GM12892 (cell line): ENCODE data around the gene CAMTA1.
A peak's percentile ranks its signal among the peaks of the same experiment; 100 is the strongest.

ENCODE experiments used
- DNase-seq: peaks from one replicate; pipeline ENCODE4 v3.0.0; 2011; ENCODE audit not compliant: insufficient read length
- FAIRE-seq: peaks from 2 replicates; lab custom pipeline; 2011; peaks lifted over from hg19 to GRCh38; lab: Jason Lieb, UNC
- POLR2A ChIP-seq: IDR thresholded peaks from 2 replicates; pipeline ENCODE4 v1.6.1; 2011; ENCODE audit warnings: low read depth, low read length, control low read depth
- POLR2AphosphoS5 ChIP-seq: IDR thresholded peaks from 2 replicates; pipeline ENCODE4 v1.6.1; 2011; ENCODE audit warnings: low read depth, low read length, control low read depth
- TAF1 ChIP-seq: IDR thresholded peaks from 2 replicates; pipeline ENCODE4 v1.6.1; 2011; ENCODE audit warnings: low read depth, mild to moderate bottlenecking, control low read depth, low read length, borderline replicate concordance

CAMTA1 gene

GRCh38 chr1:7062346-7063061, 277.2 kb downstream of the CAMTA1 start:
- FAIRE-seq, result no peak
- no peak for DNase-seq
- no peak for TF ChIP-seq TAF1
- no peak for TF ChIP-seq POLR2A
- TF ChIP-seq POLR2AphosphoS5, result no peak

- no peak for DNase-seq
- TF ChIP-seq POLR2AphosphoS5 (no peak), TAF1 (no peak), POLR2A (no peak)
- no peak for FAIRE-seq
Observed at GRCh38 chr1:7063981-7064380, 278.7 kb downstream of the CAMTA1 start.

- TF ChIP-seq POLR2AphosphoS5 (no peak), TAF1 (no peak), POLR2A (no peak)
- DNase-seq, result no peak
- no peak for FAIRE-seq
Observed at GRCh38 chr1:7068552-7068951, 283.3 kb downstream of the CAMTA1 start.

- no peak for DNase-seq
- TF ChIP-seq TAF1 (no peak), POLR2A (no peak), POLR2AphosphoS5 (no peak)
- no peak for FAIRE-seq
Observed at GRCh38 chr1:7069931-7070330, 284.7 kb downstream of the CAMTA1 start.

GRCh38 chr1:7070389-7071029, 285.3 kb downstream of the CAMTA1 start:
- TF ChIP-seq POLR2AphosphoS5 (no peak), TAF1 (no peak), POLR2A (no peak)
- DNase-seq (peak; percentile 54), FAIRE-seq (peak; percentile 86)

GRCh38 chr1:7076117-7076516, 290.9 kb downstream of the CAMTA1 start:
- TF ChIP-seq POLR2A, result no peak
- TF ChIP-seq TAF1, result no peak
- TF ChIP-seq POLR2AphosphoS5, result no peak
- no peak for FAIRE-seq
- DNase-seq, result no peak

- DNase-seq, result no peak
- FAIRE-seq, result no peak
- TF ChIP-seq POLR2AphosphoS5 (no peak), POLR2A (no peak), TAF1 (no peak)
Observed at GRCh38 chr1:7076572-7076971, 291.3 kb downstream of the CAMTA1 start.

GRCh38 chr1:7077136-7077535, 291.9 kb downstream of the CAMTA1 start:
- FAIRE-seq, result no peak
- no peak for DNase-seq
- no peak for TF ChIP-seq TAF1
- no peak for TF ChIP-seq POLR2A
- TF ChIP-seq POLR2AphosphoS5, result no peak

- DNase-seq (no peak), FAIRE-seq (no peak)
- TF ChIP-seq POLR2A (no peak), POLR2AphosphoS5 (no peak), TAF1 (no peak)
Observed at GRCh38 chr1:7077970-7078369, 292.7 kb downstream of the CAMTA1 start.

GRCh38 chr1:7079637-7080036, 294.4 kb downstream of the CAMTA1 start:
- FAIRE-seq, result no peak
- DNase-seq, result no peak
- TF ChIP-seq POLR2A (no peak), POLR2AphosphoS5 (no peak), TAF1 (no peak)

GRCh38 chr1:7084232-7084894, 299.1 kb downstream of the CAMTA1 start:
- TF ChIP-seq POLR2A (no peak), POLR2AphosphoS5 (no peak)
- DNase-seq (no peak), FAIRE-seq (no peak)

GRCh38 chr1:7085521-7085920, 300.3 kb downstream of the CAMTA1 start:
- TF ChIP-seq TAF1 (no peak), POLR2AphosphoS5 (no peak), POLR2A (no peak)
- no peak for DNase-seq
- no peak for FAIRE-seq

GRCh38 chr1:7086106-7086505, 300.9 kb downstream of the CAMTA1 start:
- no peak for TF ChIP-seq TAF1
- no peak for TF ChIP-seq POLR2AphosphoS5
- TF ChIP-seq POLR2A, result no peak
- FAIRE-seq (no peak), DNase-seq (no peak)
